ENCODE results near the gene EEF1B2.
"Not testable (repeated sequence)": the region's sequence is repeated elsewhere in the genome, so short reads cannot be mapped to it uniquely, and the experiment has no call there.

EEF1B2 gene

DNA sequence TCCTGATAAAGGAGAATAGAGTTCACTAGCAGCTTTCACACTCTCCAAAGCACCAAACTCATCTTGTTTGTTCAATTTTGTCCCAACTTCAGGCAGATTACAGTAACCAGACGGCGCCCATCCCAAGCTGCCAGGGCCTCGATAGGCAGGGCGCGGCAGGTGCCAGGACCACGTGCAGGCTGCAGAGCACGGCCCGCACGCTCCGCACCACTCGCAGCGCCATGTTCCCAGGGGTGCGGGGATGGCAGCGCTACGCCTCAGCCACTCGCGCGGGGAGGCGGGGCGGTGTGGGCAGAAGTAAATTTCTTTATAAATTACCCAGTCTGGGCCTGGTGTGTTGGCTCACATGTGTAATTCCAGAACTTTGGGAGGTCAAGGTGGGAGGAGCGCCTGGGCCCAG, 43.4 kb upstream of the EEF1B2 start:
- no peaks in the 10 kb centered on the region for H3K9me3 ChIP-seq (ENCODE audit: insufficient read depth, low read depth, low read length)
- WGBS (ENCODE audit: extremely low coverage, insufficient coverage, insufficient read length): no CpG with 5 or more reads among the region's 21 CpGs
- H2BK120ac ChIP-seq (ENCODE audit: insufficient read depth, low read length, poor library complexity): no peak overlapping the region
- H3K27ac ChIP-seq (ENCODE audit: low read depth, low read length): no peak overlapping the region
- no peaks in the 10 kb centered on the region for H3K4me1 ChIP-seq (ENCODE audit: control insufficient read depth in 1 of 2, insufficient read depth in 2 of 2, low read length in 2 of 2)
- no peaks in the 10 kb centered on the region for H3K79me2 ChIP-seq (ENCODE audit: control insufficient read depth, insufficient read depth, low read length, poor library complexity)
- H3K4me3 ChIP-seq (ENCODE audit: low read depth, low read length): no peak overlapping the region
- H2AFZ ChIP-seq (ENCODE audit: insufficient read depth, low read length, poor library complexity): no peak overlapping the region
- H4K8ac ChIP-seq (ENCODE audit: low read depth, low read length): no peak overlapping the region
- DNase-seq: no peak
- H3K18ac ChIP-seq (ENCODE audit: low read length): no peak overlapping the region
- no peak overlapping the region for H3K14ac ChIP-seq (ENCODE audit: low read length)
- H3K4ac ChIP-seq (ENCODE audit: low read depth, low read length): no peak overlapping the region
- no peak overlapping the region for H2BK12ac ChIP-seq (ENCODE audit: low read length)
- H3K9ac ChIP-seq (ENCODE audit: low read length): no peak overlapping the region
- no peaks in the 10 kb centered on the region for H3K27me3 ChIP-seq (ENCODE audit: insufficient read depth, low read length)
- H2BK5ac ChIP-seq (ENCODE audit: low read depth, low read length, poor library complexity): no peak overlapping the region
- no peak overlapping the region for H3K4me2 ChIP-seq (ENCODE audit: low read length)
- H3K79me1 ChIP-seq (ENCODE audit: low read length): no peaks in the 10 kb centered on the region
- no peak overlapping the region for H4K12ac ChIP-seq (ENCODE audit: low read depth, low read length)
- H3K36me3 ChIP-seq (ENCODE audit: control insufficient read depth in 1 of 2, insufficient read depth in 2 of 2, low read length in 2 of 2): peaks cover 10 to 11% of the 10 kb centered on the region in 2 experiments
- H3K23ac ChIP-seq (ENCODE audit: low read length): no peak overlapping the region
- H2AK5ac ChIP-seq (ENCODE audit: low read length): no peak overlapping the region
- H4K91ac ChIP-seq (ENCODE audit: low read depth, low read length): no peak overlapping the region

DNA sequence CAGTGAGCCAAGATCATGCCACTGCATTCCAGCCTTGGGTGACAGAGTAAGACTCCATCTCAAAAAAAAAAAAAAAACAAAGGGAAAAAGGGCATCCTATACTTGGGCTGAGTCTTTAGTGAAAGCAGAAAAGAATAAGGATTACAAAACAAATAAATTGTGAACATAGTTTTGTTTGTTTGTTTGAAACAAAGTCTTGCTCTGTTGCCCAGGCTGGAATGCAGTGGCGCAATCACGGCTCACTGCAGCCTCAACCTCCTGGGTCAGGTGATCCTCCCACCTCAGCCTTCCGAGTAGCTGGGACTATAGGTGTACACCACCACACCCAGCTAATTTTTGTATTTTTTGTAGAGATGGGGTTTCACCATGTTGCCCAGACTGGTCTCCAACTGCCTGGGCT, 37.1 kb upstream of the EEF1B2 start:
- not testable (repeated sequence) for H2BK12ac ChIP-seq (ENCODE audit: low read length); H3K27ac ChIP-seq (ENCODE audit: low read depth, low read length); H4K91ac ChIP-seq (ENCODE audit: low read depth, low read length); H4K8ac ChIP-seq (ENCODE audit: low read depth, low read length); H3K4me3 ChIP-seq (ENCODE audit: low read depth, low read length); H3K27me3 ChIP-seq (ENCODE audit: insufficient read depth, low read length); H3K4me1 ChIP-seq (ENCODE audit: control insufficient read depth in 1 of 2, insufficient read depth in 2 of 2, low read length in 2 of 2); H3K79me2 ChIP-seq (ENCODE audit: control insufficient read depth, insufficient read depth, low read length, poor library complexity); H3K4ac ChIP-seq (ENCODE audit: low read depth, low read length); H3K4me2 ChIP-seq (ENCODE audit: low read length); H2BK5ac ChIP-seq (ENCODE audit: low read depth, low read length, poor library complexity); H3K79me1 ChIP-seq (ENCODE audit: low read length); H3K9me3 ChIP-seq (ENCODE audit: insufficient read depth, low read depth, low read length); H2AFZ ChIP-seq (ENCODE audit: insufficient read depth, low read length, poor library complexity); H2BK120ac ChIP-seq (ENCODE audit: insufficient read depth, low read length, poor library complexity); H3K14ac ChIP-seq (ENCODE audit: low read length); H3K23ac ChIP-seq (ENCODE audit: low read length); H3K18ac ChIP-seq (ENCODE audit: low read length); H4K12ac ChIP-seq (ENCODE audit: low read depth, low read length); H3K9ac ChIP-seq (ENCODE audit: low read length); H2AK5ac ChIP-seq (ENCODE audit: low read length)
- DNase-seq: peak; percentile 52 to 66
- H3K36me3 ChIP-seq (ENCODE audit: control insufficient read depth in 1 of 2, insufficient read depth in 2 of 2, low read length in 2 of 2): peaks cover 23 to 24% of the 10 kb centered on the region in 2 experiments
- WGBS (ENCODE audit: extremely low coverage, insufficient coverage, insufficient read length): no CpG with 5 or more reads among the region's 3 CpGs

DNA sequence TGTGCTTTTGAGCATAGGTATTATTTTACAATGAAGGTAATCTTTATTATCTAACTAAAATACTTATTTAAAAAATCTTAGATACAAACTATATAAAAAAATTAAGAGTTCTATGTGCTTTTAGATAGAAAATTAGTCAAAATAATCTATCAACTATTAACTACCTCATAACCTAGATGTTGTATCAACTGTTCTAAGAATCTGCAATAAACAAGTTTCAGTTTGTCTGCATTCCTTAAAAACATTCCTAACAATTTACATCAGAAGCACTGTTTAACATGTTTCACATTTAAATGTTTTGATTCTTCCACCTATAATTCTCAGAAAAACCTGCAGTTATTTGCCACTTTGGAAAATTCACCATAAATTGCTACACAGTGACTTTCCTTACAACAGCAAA, 33.8 kb upstream of the EEF1B2 start:
- H3K27me3 ChIP-seq (ENCODE audit: insufficient read depth, low read length): no peaks in the 10 kb centered on the region
- no peak overlapping the region for H4K91ac ChIP-seq (ENCODE audit: low read depth, low read length)
- H2AK5ac ChIP-seq (ENCODE audit: low read length): no peak overlapping the region
- no peak overlapping the region for H3K14ac ChIP-seq (ENCODE audit: low read length)
- no peak overlapping the region for H3K4ac ChIP-seq (ENCODE audit: low read depth, low read length)
- H4K8ac ChIP-seq (ENCODE audit: low read depth, low read length): no peak overlapping the region
- H3K18ac ChIP-seq (ENCODE audit: low read length): no peak overlapping the region
- no peak overlapping the region for H2BK12ac ChIP-seq (ENCODE audit: low read length)
- H3K4me2 ChIP-seq (ENCODE audit: low read length): no peak overlapping the region
- H3K27ac ChIP-seq (ENCODE audit: low read depth, low read length): no peak overlapping the region
- H2AFZ ChIP-seq (ENCODE audit: insufficient read depth, low read length, poor library complexity): no peak overlapping the region
- no peak overlapping the region for H3K9ac ChIP-seq (ENCODE audit: low read length)
- no peak overlapping the region for H2BK5ac ChIP-seq (ENCODE audit: low read depth, low read length, poor library complexity)
- no peaks in the 10 kb centered on the region for H3K79me1 ChIP-seq (ENCODE audit: low read length)
- H2BK120ac ChIP-seq (ENCODE audit: insufficient read depth, low read length, poor library complexity): no peak overlapping the region
- H3K23ac ChIP-seq (ENCODE audit: low read length): no peak overlapping the region
- no peak overlapping the region for H3K4me3 ChIP-seq (ENCODE audit: low read depth, low read length)
- H3K79me2 ChIP-seq (ENCODE audit: control insufficient read depth, insufficient read depth, low read length, poor library complexity): no peaks in the 10 kb centered on the region
- peaks cover 27 to 30% of the 10 kb centered on the region in 2 experiments for H3K36me3 ChIP-seq (ENCODE audit: control insufficient read depth in 1 of 2, insufficient read depth in 2 of 2, low read length in 2 of 2)
- H3K4me1 ChIP-seq (ENCODE audit: control insufficient read depth in 1 of 2, insufficient read depth in 2 of 2, low read length in 2 of 2): no peaks in the 10 kb centered on the region
- no peak overlapping the region for H4K12ac ChIP-seq (ENCODE audit: low read depth, low read length)
- no peaks in the 10 kb centered on the region for H3K9me3 ChIP-seq (ENCODE audit: insufficient read depth, low read depth, low read length)
- peak in 1 of 2 donors; percentile 46 for DNase-seq

DNA sequence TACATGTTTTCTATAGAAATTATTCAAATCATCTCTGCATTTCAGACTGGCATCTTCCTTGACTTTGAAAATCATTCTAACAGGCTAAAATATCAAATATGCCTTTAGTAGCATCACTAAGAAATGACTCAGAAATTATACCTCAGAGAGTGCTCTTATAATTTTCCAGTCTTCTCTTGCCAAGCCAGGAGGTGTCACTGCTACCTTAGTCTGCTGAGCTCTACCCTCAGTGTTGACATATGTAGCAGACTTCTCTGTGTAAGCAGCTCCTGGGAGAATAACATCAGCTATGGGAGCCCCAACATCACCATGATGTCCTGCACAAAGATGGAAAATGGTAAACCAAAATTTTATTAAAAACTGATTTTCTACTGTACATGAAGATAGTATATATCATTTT, 32.0 kb upstream of the EEF1B2 start:
- H3K9me3 ChIP-seq (ENCODE audit: insufficient read depth, low read depth, low read length): no peaks in the 10 kb centered on the region
- no peaks in the 10 kb centered on the region for H3K4me1 ChIP-seq (ENCODE audit: control insufficient read depth in 1 of 2, insufficient read depth in 2 of 2, low read length in 2 of 2)
- peaks cover 28 to 31% of the 10 kb centered on the region in 2 experiments for H3K36me3 ChIP-seq (ENCODE audit: control insufficient read depth in 1 of 2, insufficient read depth in 2 of 2, low read length in 2 of 2)
- no peaks in the 10 kb centered on the region for H3K27me3 ChIP-seq (ENCODE audit: insufficient read depth, low read length)
- H2BK12ac ChIP-seq (ENCODE audit: low read length): no peak overlapping the region
- no peak overlapping the region for H4K8ac ChIP-seq (ENCODE audit: low read depth, low read length)
- no peak overlapping the region for H3K4ac ChIP-seq (ENCODE audit: low read depth, low read length)
- DNase-seq: peak in 1 of 2 donors; percentile 22
- no peak overlapping the region for H4K91ac ChIP-seq (ENCODE audit: low read depth, low read length)
- no peak overlapping the region for H2AK5ac ChIP-seq (ENCODE audit: low read length)
- H3K27ac ChIP-seq (ENCODE audit: low read depth, low read length): no peak overlapping the region
- H3K4me3 ChIP-seq (ENCODE audit: low read depth, low read length): no peak overlapping the region
- H3K23ac ChIP-seq (ENCODE audit: low read length): no peak overlapping the region
- no peaks in the 10 kb centered on the region for H3K79me2 ChIP-seq (ENCODE audit: control insufficient read depth, insufficient read depth, low read length, poor library complexity)
- no peaks in the 10 kb centered on the region for H3K79me1 ChIP-seq (ENCODE audit: low read length)
- no peak overlapping the region for H3K9ac ChIP-seq (ENCODE audit: low read length)
- H2BK120ac ChIP-seq (ENCODE audit: insufficient read depth, low read length, poor library complexity): no peak overlapping the region
- no peak overlapping the region for H2BK5ac ChIP-seq (ENCODE audit: low read depth, low read length, poor library complexity)
- no peak overlapping the region for H3K4me2 ChIP-seq (ENCODE audit: low read length)
- no peak overlapping the region for H2AFZ ChIP-seq (ENCODE audit: insufficient read depth, low read length, poor library complexity)
- no peak overlapping the region for H3K14ac ChIP-seq (ENCODE audit: low read length)
- H4K12ac ChIP-seq (ENCODE audit: low read depth, low read length): no peak overlapping the region
- H3K18ac ChIP-seq (ENCODE audit: low read length): no peak overlapping the region

DNA sequence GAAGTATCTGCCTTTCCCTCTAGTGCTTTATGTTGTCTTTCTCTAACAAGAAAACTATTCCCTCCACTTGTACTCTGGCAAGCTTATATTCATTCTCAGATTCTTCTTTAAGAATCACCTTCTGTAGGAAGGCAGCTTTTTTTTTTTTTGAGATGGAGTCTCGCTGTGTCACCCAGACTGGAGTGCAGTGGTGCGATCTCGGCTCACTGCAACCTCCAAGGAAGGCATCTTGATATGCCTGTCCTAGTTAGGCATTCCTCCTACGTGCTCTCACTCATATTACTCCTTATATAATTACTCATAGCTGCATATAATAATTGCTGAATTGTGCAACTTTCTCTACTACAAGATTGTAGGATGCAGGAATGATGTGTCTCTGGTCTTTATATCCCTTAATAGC, 16.2 kb upstream of the EEF1B2 start:
- Histone ChIP-seq H3K27ac (ENCODE audit: low read depth, low read length) (no peak overlapping the region), H4K12ac (ENCODE audit: low read depth, low read length) (no peak overlapping the region), H3K27me3 (ENCODE audit: insufficient read depth, low read length) (no peaks in the 10 kb centered on the region), H3K4me1 (ENCODE audit: control insufficient read depth in 1 of 2, insufficient read depth in 2 of 2, low read length in 2 of 2) (no peaks in the 10 kb centered on the region), H3K9ac (ENCODE audit: low read length) (no peak overlapping the region), H2AFZ (ENCODE audit: insufficient read depth, low read length, poor library complexity) (no peak overlapping the region), H2BK120ac (ENCODE audit: insufficient read depth, low read length, poor library complexity) (no peak overlapping the region), H2BK5ac (ENCODE audit: low read depth, low read length, poor library complexity) (no peak overlapping the region), H4K8ac (ENCODE audit: low read depth, low read length) (no peak overlapping the region), H3K36me3 (ENCODE audit: control insufficient read depth in 1 of 2, insufficient read depth in 2 of 2, low read length in 2 of 2) (peaks cover 38 to 53% of the 10 kb centered on the region in 2 experiments), H3K14ac (ENCODE audit: low read length) (no peak overlapping the region), H3K4me3 (ENCODE audit: low read depth, low read length) (no peak overlapping the region), H3K18ac (ENCODE audit: low read length) (no peak overlapping the region), H2BK12ac (ENCODE audit: low read length) (no peak overlapping the region), H3K9me3 (ENCODE audit: insufficient read depth, low read depth, low read length) (peaks cover 2% of the 10 kb centered on the region), H2AK5ac (ENCODE audit: low read length) (no peak overlapping the region), H3K79me2 (ENCODE audit: control insufficient read depth, insufficient read depth, low read length, poor library complexity) (no peaks in the 10 kb centered on the region), H3K79me1 (ENCODE audit: low read length) (no peaks in the 10 kb centered on the region), H3K4ac (ENCODE audit: low read depth, low read length) (no peak overlapping the region), H3K23ac (ENCODE audit: low read length) (no peak overlapping the region), H3K4me2 (ENCODE audit: low read length) (no peak overlapping the region), H4K91ac (ENCODE audit: low read depth, low read length) (no peak overlapping the region)
- no peak for DNase-seq
- no CpG with 5 or more reads among the region's 4 CpGs for WGBS (ENCODE audit: extremely low coverage, insufficient coverage, insufficient read length)
